ENCODE results near the gene RAG1.

DNA sequence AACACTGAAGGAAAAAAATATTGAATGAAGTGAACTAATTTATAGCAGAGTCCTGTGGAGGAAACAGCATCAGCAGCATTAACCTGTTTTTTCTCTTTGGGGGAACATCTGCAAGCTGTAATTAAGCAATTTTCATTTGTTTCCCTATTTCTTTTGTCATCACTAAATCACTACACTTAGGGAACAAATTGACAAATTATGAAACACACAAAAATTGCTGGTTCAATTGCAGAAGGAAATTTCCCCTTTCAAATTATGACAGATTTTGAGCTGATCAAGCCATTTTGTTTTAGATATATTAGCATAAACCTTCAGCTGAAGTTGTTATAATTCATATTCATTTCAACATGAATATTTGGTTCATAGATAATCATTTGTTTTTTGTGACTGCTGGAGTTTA, 52.4 kb downstream of the RAG1 start:
- TF ChIP-seq EP300 (IDR thresholded peaks at IDR 0.05; ENCODE audit: low read depth), result no peak
- TF ChIP-seq, protein P1, sequence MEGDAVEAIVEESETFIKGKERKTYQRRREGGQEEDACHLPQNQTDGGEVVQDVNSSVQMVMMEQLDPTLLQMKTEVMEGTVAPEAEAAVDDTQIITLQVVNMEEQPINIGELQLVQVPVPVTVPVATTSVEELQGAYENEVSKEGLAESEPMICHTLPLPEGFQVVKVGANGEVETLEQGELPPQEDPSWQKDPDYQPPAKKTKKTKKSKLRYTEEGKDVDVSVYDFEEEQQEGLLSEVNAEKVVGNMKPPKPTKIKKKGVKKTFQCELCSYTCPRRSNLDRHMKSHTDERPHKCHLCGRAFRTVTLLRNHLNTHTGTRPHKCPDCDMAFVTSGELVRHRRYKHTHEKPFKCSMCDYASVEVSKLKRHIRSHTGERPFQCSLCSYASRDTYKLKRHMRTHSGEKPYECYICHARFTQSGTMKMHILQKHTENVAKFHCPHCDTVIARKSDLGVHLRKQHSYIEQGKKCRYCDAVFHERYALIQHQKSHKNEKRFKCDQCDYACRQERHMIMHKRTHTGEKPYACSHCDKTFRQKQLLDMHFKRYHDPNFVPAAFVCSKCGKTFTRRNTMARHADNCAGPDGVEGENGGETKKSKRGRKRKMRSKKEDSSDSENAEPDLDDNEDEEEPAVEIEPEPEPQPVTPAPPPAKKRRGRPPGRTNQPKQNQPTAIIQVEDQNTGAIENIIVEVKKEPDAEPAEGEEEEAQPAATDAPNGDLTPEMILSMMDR (IDR thresholded peaks at IDR 0.05), result no peak
